ENCODE measurements around the gene SACS. TPM values are rescaled to one million over a fixed set of nuclear protein-coding genes. Genes with fewer than 3 reads are reported as not detected.

SACS gene
- total and polyA plus RNA-seq, 2 of the 8 experiments (the other 6 are each of a cell fraction or from before 2014, with no cell fraction given): 11.0 to 54.2 TPM

DNA sequence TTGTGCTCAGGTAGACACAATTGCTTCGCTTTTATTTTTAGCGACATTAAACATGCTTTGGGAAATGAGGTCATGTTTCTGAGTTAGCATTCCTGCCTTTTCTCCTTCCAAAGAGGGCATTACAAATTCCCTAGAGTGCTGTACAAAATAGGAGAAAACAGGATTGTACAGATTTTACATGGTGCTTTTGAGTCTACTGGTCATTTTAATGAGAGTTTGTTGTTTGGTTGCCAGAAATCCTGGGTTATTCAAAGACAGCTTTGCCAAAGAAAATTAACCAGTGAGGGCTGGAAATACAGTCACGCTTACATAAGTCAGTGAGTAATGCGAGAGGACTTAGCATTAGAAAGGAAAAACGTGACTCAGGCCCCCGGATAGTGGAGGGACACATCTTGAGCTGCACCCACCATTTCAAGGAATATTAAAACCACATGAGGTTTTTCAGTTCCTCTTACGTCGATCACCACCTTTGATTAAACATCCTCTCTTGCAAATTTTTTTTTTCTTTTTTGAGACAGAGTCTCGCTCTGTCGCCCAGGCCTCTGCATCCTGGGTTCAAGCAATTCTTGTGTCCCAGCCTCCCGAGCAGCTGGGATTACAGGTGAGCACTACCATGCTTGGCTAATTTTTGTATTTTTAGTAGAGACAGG lies 55.4 kb downstream of the SACS start:
- Histone ChIP-seq H3K23ac (ENCODE audit: insufficient read length) (no peak overlapping the region), H3K14ac (ENCODE audit: insufficient read length) (no peak overlapping the region), H3K9ac (replicated peaks in 1 of 4; ENCODE audit: extremely low read depth in 1 of 4, low read depth in 3 of 4, low read length in 3 of 4) (no peak overlapping the region), H4K8ac (ENCODE audit: extremely low read depth, insufficient read depth, low read length) (no peak overlapping the region), H3K27me3 (replicated peaks in 1 of 4; ENCODE audit: control insufficient read depth in 3 of 4, extremely low read depth in 1 of 4, insufficient read depth in 3 of 4, low read length in 3 of 4) (no peaks in the 10 kb centered on the region), H3K9me3 (ENCODE audit: insufficient read depth in 2 of 2, low read depth in 1 of 2, low read length in 1 of 2) (no peaks in the 10 kb centered on the region), H2AK5ac (ENCODE audit: low read depth, low read length) (peak overlapping the region; percentile 78; the same call in 1 of the 2 replicates), H3K36me3 (ENCODE audit: control insufficient read depth in 2 of 4, insufficient read depth in 4 of 4, low read length in 3 of 4) (peaks cover 0 to 1% (median 0%) of the 10 kb centered on the region in 4 experiments; a peak in 2 of 8 replicates), H3K79me1 (ENCODE audit: low read depth, low read length) (peaks cover 2% of the 10 kb centered on the region; the same call in 1 of the 2 replicates), H3K4me3 (ENCODE audit: extremely low read depth in 1 of 4, insufficient read depth in 2 of 4, low read depth in 3 of 4, low read length in 4 of 4) (no peak overlapping the region), H2BK20ac (ENCODE audit: low read length) (no peak overlapping the region), H4K91ac (replicated peaks; ENCODE audit: insufficient read length, low read length) (no peak overlapping the region), H4K20me1 (replicated peaks in 1 of 2; ENCODE audit: control insufficient read depth in 1 of 2, insufficient read depth in 2 of 2, low read length in 2 of 2) (no peaks in the 10 kb centered on the region), H3K79me2 (ENCODE audit: control insufficient read depth in 1 of 2, insufficient read depth in 2 of 2, low read length in 2 of 2) (peaks cover 0 to 13% of the 10 kb centered on the region in 2 experiments), H3K4me2 (ENCODE audit: insufficient read depth in 1 of 2, low read depth in 2 of 2, low read length in 2 of 2) (no peak overlapping the region), H3K4me1 (replicated peaks in 1 of 4; ENCODE audit: control insufficient read depth in 3 of 4, insufficient read depth in 4 of 4, low read length in 3 of 4) (peaks cover 5 to 16% (median 8%) of the 10 kb centered on the region in 4 experiments; a peak in 6 of 7 replicates), H2BK15ac (ENCODE audit: low read length) (no peak overlapping the region), H2BK5ac (ENCODE audit: low read depth, low read length) (peak overlapping the region; percentile 69; the same call in 1 of the 2 replicates), H2AFZ (ENCODE audit: low read length) (no peak overlapping the region), H3K56ac (replicated peaks; ENCODE audit: insufficient read length, low read depth, low read length) (no peak overlapping the region), H3K27ac (ENCODE audit: low read depth, low read length) (no peak overlapping the region), H2BK12ac (ENCODE audit: low read depth, low read length) (peak overlapping the region; percentile 89; the same call in 1 of the 2 replicates), H3K18ac (ENCODE audit: extremely low read depth, low read length) (no peak overlapping the region), H3K23me2 (ENCODE audit: low read depth, low read length) (no peaks in the 10 kb centered on the region; the same call in 1 of the 2 replicates), H3K4ac (replicated peaks; ENCODE audit: insufficient read length, low read depth, low read length) (no peak overlapping the region), H4K5ac (ENCODE audit: insufficient read length, low read depth, low read length) (no peak overlapping the region), H2BK120ac (replicated peaks; ENCODE audit: low read depth, low read length) (no peak overlapping the region)
- 63% methylated on average over 11 of the region's 11 CpGs; no CpG with 5 or more reads in 1 of the 2 experiments for WGBS, 2 experiments (ENCODE audit: extremely low coverage in 1 of 2, insufficient coverage in 1 of 2, insufficient read length in 1 of 2, insufficient replicate concordance in 2 of 2, low coverage in 1 of 2, low lambda C conversion rate in 2 of 2, missing lambda C conversion rate in 1 of 2)
- CTCF ChIA-PET (ENCODE audit: partially characterized antibody): no interaction called here
- FAIRE-seq (no peak), DNase-seq (ENCODE audit: low read depth in 1 of 2, low spot score in 2 of 2) (no peak)
- POLR2A ChIA-PET (ENCODE audit: partially characterized antibody): interaction anchor here (1.2 kb wide), 1 partner anchor 55 kb away, joined by 3 read pairs; no protein-coding TSS in a partner anchor
- TF ChIP-seq ATF3 (IDR thresholded peaks at IDR 0.05; ENCODE audit: insufficient read depth, low read depth, low read length): no peak
- no peak for TF ChIP-seq SP2 (IDR thresholded peaks at IDR 0.05; ENCODE audit: low read length)
- no peak for TF ChIP-seq KDM4A (IDR thresholded peaks at IDR 0.05; ENCODE audit: low read depth, low read length, severe bottlenecking)
- TF ChIP-seq NANOG (IDR thresholded peaks at IDR 0.05; ENCODE audit: insufficient read depth, low read depth, low read length, poor library complexity, severe bottlenecking): no peak
- no peak for TF ChIP-seq POU5F1 (IDR thresholded peaks at IDR 0.05; ENCODE audit: low read depth, low read length)
- no peak for TF ChIP-seq EZH2 (IDR thresholded peaks at IDR 0.05; ENCODE audit: low read depth, low read length, severe bottlenecking)
- TF ChIP-seq SIRT6 (IDR thresholded peaks at IDR 0.05; ENCODE audit: low read length): no peak
- TF ChIP-seq, protein P1, sequence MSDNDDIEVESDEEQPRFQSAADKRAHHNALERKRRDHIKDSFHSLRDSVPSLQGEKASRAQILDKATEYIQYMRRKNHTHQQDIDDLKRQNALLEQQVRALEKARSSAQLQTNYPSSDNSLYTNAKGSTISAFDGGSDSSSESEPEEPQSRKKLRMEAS (IDR thresholded peaks at IDR 0.05): no peak
- no peak for TF ChIP-seq EGR1 (IDR thresholded peaks at IDR 0.05; ENCODE audit: borderline replicate concordance, low read depth, low read length)
- no peak for TF ChIP-seq SP1 (IDR thresholded peaks at IDR 0.05; ENCODE audit: low read depth, low read length)
- TF ChIP-seq CBX8 (IDR thresholded peaks at IDR 0.05; ENCODE audit: borderline replicate concordance, low read depth, low read length): no peak
- no peak for TF ChIP-seq BRCA1 (IDR thresholded peaks at IDR 0.05; ENCODE audit: low read depth, low read length)

Measured in H1 (cell line).